ENCODE results near the gene UBN2.

The UBN2 gene

DNA sequence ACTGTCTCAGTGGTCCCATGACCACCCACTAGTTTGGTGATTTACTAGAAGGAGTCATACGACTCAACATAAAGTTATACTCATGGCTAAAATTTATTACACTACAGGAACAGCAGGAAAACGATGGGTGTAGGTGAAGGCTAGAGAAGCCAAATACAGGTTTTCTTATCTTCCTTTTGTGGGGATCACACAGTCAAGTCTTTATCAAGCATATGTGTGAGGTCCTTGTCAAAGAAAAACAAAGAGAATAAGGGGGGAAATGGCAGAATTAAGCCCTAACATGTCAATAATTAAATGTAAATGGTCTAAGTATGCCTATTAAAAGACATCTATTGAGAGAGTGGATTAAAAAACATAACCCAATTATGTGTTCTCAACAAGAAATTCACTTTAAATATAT, 47.8 kb upstream of the UBN2 start (continued):
- TF ChIP-seq ZNF391 (tag by site-specific recombination; IDR thresholded peaks at IDR 0.05; ENCODE audit: borderline replicate concordance, low read depth) = no peak
- no peak for TF ChIP-seq OSR2 (tag by site-specific recombination; IDR thresholded peaks at IDR 0.05)
- TF ChIP-seq, protein P1, sequence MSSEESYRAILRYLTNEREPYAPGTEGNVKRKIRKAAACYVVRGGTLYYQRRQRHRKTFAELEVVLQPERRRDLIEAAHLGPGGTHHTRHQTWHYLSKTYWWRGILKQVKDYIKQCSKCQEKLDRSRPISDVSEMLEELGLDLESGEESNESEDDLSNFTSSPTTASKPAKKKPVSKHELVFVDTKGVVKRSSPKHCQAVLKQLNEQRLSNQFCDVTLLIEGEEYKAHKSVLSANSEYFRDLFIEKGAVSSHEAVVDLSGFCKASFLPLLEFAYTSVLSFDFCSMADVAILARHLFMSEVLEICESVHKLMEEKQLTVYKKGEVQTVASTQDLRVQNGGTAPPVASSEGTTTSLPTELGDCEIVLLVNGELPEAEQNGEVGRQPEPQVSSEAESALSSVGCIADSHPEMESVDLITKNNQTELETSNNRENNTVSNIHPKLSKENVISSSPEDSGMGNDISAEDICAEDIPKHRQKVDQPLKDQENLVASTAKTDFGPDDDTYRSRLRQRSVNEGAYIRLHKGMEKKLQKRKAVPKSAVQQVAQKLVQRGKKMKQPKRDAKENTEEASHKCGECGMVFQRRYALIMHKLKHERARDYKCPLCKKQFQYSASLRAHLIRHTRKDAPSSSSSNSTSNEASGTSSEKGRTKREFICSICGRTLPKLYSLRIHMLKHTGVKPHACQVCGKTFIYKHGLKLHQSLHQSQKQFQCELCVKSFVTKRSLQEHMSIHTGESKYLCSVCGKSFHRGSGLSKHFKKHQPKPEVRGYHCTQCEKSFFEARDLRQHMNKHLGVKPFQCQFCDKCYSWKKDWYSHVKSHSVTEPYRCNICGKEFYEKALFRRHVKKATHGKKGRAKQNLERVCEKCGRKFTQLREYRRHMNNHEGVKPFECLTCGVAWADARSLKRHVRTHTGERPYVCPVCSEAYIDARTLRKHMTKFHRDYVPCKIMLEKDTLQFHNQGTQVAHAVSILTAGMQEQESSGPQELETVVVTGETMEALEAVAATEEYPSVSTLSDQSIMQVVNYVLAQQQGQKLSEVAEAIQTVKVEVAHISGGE (tag by site-specific recombination; conservative IDR thresholded peaks at IDR 0.05; ENCODE audit: low read depth) = no peak
- TF ChIP-seq ZNF133 (tag by site-specific recombination; IDR thresholded peaks at IDR 0.05) = no peak
- TF ChIP-seq ZNF518A (tag by site-specific recombination; conservative IDR thresholded peaks at IDR 0.05; ENCODE audit: low read depth) = no peak

GRCh38 chr7:139183878-139184338, 47.1 kb upstream of the UBN2 start:
- no peak overlapping the region for H3K27ac ChIP-seq (ENCODE audit: extremely low read depth, low read depth, low read length)
- POLR2A ChIA-PET = no interaction called here
- no peaks in the 10 kb centered on the region for H3K4me1 ChIP-seq (ENCODE audit: control insufficient read depth, insufficient read depth, low read length)
- H3K4me3 ChIP-seq (ENCODE audit: low read depth, low read length) = no peak overlapping the region
- CTCF ChIA-PET = no interaction called here
- H3K9me3 ChIP-seq (ENCODE audit: control insufficient read depth, insufficient read depth, low read depth, low read length) = no peaks in the 10 kb centered on the region
- H3K36me3 ChIP-seq (ENCODE audit: control insufficient read depth in 2 of 2, insufficient read depth in 1 of 2, low read length in 2 of 2) = peaks cover 0 to 48% of the 10 kb centered on the region in 2 experiments; a peak in 1 of 3 replicates
- no peak for TF ChIP-seq ZNF223 (tag by site-specific recombination; IDR thresholded peaks at IDR 0.05)
- TF ChIP-seq ZNF707 (tag by site-specific recombination; IDR thresholded peaks at IDR 0.05) = no peak
- TF ChIP-seq ZNF768 (tag by site-specific recombination; IDR thresholded peaks at IDR 0.05) = no peak
- TF ChIP-seq ZNF157 (tag by site-specific recombination; IDR thresholded peaks at IDR 0.05) = no peak
- TF ChIP-seq ZNF140 (tag by site-specific recombination; IDR thresholded peaks at IDR 0.05) = no peak
- TF ChIP-seq TRIM28 (IDR thresholded peaks at IDR 0.05; ENCODE audit: borderline replicate concordance, low read length) = no peak
- no peak for TF ChIP-seq ZNF48 (tag by site-specific recombination; IDR thresholded peaks at IDR 0.05)
- no peak for TF ChIP-seq KLF8 (tag by site-specific recombination; IDR thresholded peaks at IDR 0.05)
- no peak for TF ChIP-seq ZNF571 (tag by site-specific recombination; IDR thresholded peaks at IDR 0.05)
- TF ChIP-seq, protein P2, sequence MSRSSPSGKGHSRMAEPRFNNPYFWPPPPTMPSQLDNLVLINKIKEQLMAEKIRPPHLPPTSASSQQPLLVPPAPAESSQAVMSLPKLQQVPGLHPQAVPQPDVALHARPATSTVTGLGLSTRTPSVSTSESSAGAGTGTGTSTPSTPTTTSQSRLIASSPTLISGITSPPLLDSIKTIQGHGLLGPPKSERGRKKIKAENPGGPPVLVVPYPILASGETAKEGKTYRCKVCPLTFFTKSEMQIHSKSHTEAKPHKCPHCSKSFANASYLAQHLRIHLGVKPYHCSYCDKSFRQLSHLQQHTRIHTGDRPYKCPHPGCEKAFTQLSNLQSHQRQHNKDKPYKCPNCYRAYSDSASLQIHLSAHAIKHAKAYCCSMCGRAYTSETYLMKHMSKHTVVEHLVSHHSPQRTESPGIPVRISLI (tag by site-specific recombination; IDR thresholded peaks at IDR 0.05) = no peak
- no peak for TF ChIP-seq ZSCAN5A (tag by site-specific recombination; IDR thresholded peaks at IDR 0.05)
- TF ChIP-seq ZNF416 (tag by site-specific recombination; IDR thresholded peaks at IDR 0.05) = no peak
- no peak for TF ChIP-seq ATF2 (tag by site-specific recombination; IDR thresholded peaks at IDR 0.05; ENCODE audit: low read depth)
- TF ChIP-seq ZNF558 (tag by site-specific recombination; IDR thresholded peaks at IDR 0.05) = no peak
- no peak for TF ChIP-seq ZNF654 (tag by site-specific recombination; IDR thresholded peaks at IDR 0.05; ENCODE audit: low read depth)
- TF ChIP-seq, protein P3, sequence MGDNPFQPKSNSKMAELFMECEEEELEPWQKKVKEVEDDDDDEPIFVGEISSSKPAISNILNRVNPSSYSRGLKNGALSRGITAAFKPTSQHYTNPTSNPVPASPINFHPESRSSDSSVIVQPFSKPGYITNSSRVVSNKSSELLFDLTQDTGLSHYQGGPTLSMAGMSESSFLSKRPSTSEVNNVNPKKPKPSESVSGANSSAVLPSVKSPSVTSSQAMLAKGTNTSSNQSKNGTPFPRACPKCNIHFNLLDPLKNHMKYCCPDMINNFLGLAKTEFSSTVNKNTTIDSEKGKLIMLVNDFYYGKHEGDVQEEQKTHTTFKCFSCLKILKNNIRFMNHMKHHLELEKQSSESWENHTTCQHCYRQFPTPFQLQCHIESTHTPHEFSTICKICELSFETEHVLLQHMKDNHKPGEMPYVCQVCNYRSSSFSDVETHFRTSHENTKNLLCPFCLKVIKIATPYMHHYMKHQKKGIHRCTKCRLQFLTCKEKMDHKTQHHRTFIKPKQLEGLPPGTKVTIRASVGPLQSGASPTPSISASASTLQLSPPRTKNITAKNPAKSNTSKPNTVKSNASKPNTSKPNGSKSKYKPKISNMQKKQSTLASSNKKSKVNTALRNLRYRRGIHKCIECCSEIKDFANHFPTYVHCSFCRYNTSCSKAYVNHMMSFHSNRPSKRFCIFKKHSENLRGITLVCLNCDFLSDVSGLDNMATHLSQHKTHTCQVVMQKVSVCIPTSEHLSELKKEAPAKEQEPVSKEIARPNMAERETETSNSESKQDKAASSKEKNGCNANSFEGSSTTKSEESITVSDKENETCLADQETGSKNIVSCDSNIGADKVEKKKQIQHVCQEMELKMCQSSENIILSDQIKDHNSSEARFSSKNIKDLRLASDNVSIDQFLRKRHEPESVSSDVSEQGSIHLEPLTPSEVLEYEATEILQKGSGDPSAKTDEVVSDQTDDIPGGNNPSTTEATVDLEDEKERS (tag by site-specific recombination; IDR thresholded peaks at IDR 0.05) = no peak
- TF ChIP-seq ZNF366 (tag by site-specific recombination; conservative IDR thresholded peaks at IDR 0.05) = no peak
